ENCODE results near the gene SQSTM1.

The SQSTM1 gene

DNA sequence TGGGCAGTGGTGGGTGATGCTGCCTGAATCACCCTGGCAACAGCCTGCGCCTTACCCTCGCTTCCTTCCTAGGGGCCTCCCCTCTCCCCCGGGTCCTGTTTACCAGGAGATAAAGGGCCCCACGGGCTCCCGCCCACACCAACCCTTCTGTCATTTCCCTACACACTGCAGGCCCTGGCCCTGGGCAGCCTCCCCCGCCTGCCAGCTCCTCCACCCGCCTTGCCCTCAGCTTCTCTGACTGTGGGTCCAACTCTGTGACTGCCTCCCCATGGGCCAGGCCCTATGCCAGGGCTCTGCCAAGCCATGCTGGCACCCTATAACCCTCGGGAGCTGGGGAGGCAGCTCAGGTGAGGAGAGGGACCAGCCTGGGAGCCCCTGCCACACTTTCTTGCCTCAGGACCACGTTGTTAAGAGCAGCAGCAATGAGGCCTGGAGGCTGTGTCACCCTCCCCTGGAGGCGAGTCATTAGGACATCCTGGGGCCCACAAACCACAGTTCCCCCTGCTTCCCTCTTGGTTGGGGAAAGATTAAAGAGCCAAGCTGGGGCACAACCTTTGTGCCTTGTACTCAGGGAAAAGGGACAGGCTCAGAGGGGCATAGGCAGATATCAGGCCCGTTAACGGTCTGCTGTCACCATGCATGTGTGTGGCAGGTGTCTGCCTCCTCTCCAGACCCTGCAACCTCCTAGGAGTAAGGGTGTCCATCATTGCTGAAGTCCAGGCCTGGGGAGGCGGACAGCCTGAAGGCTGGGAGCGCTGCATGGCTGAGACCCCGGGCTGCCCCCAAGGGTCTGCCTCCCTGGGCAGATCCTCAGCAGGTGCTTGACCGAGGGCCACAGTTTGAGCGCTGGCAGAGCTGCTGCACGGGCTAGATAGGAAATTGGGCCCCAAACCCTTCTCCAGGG lies 16.8 kb upstream of the SQSTM1 start:
- in situ Hi-C loops (cut with MboI; ENCODE audit: low pct_unique_long_range_greater_than_20kb, low sequenced_read_pairs), result no loop called here
- peak; percentile 77 for DNase-seq

DNA sequence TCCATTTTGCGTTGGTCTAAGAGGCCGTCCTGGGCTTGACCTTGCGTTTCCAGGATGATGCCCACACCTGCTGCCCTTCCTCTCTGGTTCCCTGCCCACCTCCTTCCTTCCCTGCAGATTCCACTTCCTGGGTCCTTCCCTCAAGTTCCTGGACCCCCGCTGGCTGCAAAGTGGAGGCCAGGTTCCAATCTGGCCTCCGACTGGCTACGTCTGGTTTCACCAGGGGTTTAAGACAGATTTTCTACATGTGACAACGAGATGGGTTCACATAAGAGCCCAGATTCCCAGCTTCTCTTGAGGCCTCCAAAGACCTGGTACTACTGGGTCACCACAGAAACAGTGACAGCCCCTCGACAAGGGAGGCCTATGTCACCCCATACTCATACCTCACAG lies 16.2 kb upstream of the SQSTM1 start:
- DNase-seq, result no peak
- in situ Hi-C loops (cut with MboI; ENCODE audit: low pct_unique_long_range_greater_than_20kb, low sequenced_read_pairs), result no loop called here

- in situ Hi-C loops (cut with MboI; ENCODE audit: low pct_unique_long_range_greater_than_20kb, low sequenced_read_pairs), result no loop called here
- DNase-seq, result no peak
These were observed 15.6 kb upstream of the SQSTM1 start for GRCh38 chr5:179805070-179805528.

DNA sequence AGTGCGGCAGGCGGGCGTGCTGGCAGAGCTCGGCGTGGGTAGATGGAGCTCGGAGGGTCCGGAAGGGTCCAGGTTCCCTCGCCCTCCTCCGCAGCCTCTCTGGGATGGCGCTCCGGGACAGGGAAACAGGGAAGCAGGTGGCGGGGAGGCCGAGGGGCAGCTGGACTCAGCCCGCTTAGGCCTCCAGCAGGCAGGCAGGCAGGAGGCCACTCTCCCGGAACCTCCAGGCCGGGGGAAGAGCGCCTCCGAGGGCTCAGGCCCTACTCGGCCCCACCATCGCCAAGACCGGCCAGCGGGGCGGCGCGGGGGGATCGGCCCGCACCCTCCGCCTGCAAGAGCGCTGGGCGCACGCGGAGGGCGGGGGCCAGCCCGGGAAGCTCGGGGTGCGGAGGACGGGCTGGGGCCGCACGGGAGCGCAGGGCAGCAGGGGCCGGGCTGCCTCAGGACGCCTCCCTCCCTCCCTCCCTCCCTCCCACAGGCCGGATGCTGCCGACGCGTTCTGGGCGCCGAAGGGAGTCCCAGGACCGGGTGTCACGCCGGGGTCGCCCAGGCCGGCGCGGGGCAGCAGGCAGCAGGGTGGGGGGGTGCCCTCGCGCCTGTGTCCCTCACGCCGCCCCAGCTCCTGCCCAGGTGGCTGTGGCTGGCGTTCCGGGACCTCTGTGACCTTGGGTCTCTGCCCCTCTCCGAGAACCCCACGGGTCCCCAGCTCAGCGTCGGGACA lies 15.0 kb upstream of the SQSTM1 start:
- in situ Hi-C loops (cut with MboI; ENCODE audit: low pct_unique_long_range_greater_than_20kb, low sequenced_read_pairs), result no loop called here

GRCh38 chr5:179806250-179807048 lies 14.3 kb upstream of the SQSTM1 start, which contains the start of gene MGAT4B:
TSS of gene MGAT4B (minus strand) at chr5:179806866. CDS start at chr5:179806583, 283 bp downstream.
- in situ Hi-C loops (cut with MboI; ENCODE audit: low pct_unique_long_range_greater_than_20kb, low sequenced_read_pairs), result no loop called here
- DNase-seq, result peak; percentile 67

More for the DNA sequence above, 15.0 kb upstream of the SQSTM1 start:
- peak; percentile 40 for DNase-seq

DNA sequence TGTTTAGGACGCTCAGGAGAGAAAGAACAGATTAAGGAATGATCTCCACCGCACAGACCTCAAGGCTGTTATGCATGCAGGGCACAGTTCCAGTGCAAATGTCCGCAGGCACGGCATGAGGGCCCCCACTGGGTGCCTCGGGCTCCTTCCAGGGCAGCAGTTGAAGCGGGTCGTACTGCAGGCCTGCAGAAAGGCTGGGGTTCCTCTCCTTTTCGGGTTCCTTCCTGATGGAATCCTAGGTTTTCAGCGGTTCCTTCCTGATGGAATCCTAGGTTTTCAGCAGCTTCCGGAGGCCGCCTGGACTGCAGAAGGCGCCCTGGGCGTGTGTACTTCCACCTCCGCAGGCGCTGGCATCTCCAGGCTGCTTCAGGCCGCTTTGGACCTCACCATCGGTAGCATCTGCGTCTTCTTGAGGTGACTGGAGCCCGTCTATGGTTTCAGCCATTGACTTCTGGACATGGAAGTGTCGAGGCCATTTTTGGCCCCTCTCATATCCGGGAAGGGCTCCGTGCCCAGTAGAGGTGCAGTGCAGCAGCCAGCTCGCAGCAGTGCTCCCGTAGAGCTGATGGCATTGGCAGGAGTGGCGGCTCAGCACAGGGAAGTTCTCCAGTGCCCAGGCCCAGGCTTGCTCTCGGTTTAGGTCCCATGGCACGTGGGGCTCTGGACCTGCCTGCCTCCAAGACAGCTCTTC lies 8.4 kb upstream of the SQSTM1 start:
- in situ Hi-C loops (cut with MboI; ENCODE audit: low pct_unique_long_range_greater_than_20kb, low sequenced_read_pairs), result no loop called here
- no peak for DNase-seq

DNA sequence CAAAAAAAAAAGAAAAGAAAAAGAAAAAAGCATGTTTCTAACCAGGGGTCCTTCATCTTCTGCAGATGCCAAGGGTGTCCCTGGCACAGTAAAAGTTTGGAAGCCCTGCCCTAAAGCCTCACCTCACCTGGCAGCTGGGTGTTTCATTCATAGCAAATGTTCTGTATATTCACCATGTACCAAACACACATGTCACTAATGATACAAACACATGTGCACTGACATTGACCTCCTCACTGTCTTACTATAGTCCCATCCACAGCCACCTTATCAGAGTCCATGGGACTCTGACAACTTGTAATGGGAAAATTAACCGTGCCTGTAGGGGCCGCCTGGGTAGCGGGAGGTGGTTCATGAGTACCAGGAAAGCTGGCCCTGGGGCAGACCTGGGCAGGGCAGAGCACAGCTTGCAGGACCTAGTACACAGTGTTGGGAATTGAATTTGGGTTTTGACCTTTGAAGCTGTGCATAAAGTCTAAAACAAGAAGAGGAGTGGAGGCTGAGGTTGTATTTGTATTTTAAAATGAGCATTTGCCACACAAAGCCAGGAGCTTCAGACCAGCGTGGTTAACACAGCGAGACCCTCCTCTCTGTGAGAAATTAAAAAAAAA lies 7.6 kb upstream of the SQSTM1 start:
- in situ Hi-C loops (cut with MboI; ENCODE audit: low pct_unique_long_range_greater_than_20kb, low sequenced_read_pairs), result no loop called here
- no peak for DNase-seq

- in situ Hi-C loops (cut with MboI; ENCODE audit: low pct_unique_long_range_greater_than_20kb, low sequenced_read_pairs), result no loop called here
- no peak for DNase-seq
These were observed 6.6 kb upstream of the SQSTM1 start for GRCh38 chr5:179814090-179814489.

DNA sequence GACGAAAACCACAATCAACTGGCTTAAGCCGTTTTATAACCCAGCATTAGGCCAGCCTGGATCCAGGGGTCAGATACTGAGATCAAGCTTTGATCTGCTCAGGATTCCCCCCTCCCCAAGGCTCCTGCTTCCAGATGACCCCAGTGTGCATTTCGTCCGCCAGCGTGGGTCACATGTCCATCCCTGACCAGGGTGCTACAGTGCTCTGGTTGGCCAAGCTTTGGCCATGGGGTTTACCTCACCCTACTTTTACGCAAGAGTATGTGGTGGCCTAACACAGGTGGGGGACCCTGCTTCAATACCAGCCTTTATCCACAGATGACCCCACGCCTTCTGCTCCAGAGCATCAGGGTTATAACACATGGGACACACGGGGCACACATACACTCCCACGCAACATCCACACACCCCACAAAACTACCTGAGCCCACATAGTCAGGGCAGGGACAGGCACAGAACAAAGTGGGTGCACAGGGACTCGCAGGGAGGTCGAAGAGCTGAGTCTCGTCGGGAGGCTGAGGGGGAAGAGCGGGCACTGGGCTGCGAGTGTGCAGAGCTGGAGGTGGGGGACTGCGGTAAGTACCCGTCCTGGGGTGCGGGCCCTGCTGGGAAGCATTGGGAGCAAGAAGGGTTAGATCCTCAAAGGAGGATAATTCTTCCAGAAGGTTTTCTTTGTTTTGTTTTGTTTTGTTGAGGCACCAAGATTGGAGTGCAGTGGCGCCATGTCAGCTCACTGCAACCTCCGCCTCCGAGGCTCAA lies 5.0 kb upstream of the SQSTM1 start:
- DNase-seq, result no peak
- in situ Hi-C loops (cut with MboI; ENCODE audit: low pct_unique_long_range_greater_than_20kb, low sequenced_read_pairs), result no loop called here

- in situ Hi-C loops (cut with MboI; ENCODE audit: low pct_unique_long_range_greater_than_20kb, low sequenced_read_pairs), result no loop called here
- DNase-seq, result no peak
These were observed 4.3 kb upstream of the SQSTM1 start for GRCh38 chr5:179816401-179816795.

DNA sequence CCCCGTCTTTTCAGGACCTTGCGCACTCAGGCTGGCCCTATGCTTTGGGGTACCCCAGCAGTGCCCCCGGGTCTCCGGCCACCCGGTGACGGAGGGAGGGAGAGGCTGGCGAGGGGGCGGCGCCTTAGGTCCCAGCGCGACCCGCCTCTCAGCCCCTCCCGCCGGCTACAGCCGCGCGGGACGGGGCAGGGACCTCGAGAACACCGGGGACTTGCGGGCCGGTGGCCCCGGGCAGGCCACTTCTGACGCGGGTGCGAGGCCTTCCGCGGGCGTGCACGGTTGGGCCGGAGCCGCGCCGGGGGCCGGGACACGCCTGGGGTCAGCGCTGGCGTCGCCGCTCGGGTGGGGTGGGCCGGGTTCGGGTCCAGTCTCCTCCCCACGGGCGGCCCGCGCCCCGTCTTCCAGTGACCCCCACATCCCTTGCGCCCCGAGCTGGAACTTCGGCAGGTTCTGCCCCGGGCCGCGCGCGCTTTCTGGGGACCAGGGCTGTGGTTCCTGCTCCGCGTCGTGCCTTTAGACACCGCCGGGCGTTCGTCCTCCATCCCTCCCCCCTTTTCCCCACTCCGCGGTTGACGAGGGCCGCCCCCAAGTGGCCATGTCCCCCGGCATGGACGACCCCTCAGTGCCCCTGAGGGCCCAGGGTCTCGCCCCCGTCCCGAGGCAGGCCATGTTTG lies 3.8 kb upstream of the SQSTM1 start:
- DNase-seq, result no peak

DNA sequence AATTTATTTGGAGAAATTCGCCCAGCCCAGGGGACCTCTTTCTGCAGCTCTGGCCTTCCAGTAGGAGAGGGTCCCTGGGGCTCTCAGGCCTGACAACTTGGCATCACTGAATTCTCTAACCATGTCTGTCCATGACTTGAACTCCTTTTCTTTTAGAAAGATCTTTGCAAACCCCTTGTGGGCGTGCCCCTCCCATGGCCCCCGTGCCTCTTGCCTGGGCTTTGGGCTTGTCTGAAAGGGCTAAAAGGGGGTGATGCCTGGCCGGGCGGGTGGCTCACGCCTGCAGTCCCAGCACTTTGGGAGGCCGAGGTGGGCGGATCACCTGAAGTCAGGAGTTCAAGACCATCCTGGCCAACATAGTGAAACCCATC lies 3.2 kb upstream of the SQSTM1 start:
- in situ Hi-C loops (cut with MboI; ENCODE audit: low pct_unique_long_range_greater_than_20kb, low sequenced_read_pairs), result no loop called here
- DNase-seq, result no peak

More for the DNA sequence above, 3.8 kb upstream of the SQSTM1 start:
- in situ Hi-C loops (cut with MboI; ENCODE audit: low pct_unique_long_range_greater_than_20kb, low sequenced_read_pairs), result no loop called here

GRCh38 chr5:179817890-179818745 lies 2.6 kb upstream of the SQSTM1 start:
- DNase-seq, result no peak
- in situ Hi-C loops (cut with MboI; ENCODE audit: low pct_unique_long_range_greater_than_20kb, low sequenced_read_pairs), result no loop called here

DNA sequence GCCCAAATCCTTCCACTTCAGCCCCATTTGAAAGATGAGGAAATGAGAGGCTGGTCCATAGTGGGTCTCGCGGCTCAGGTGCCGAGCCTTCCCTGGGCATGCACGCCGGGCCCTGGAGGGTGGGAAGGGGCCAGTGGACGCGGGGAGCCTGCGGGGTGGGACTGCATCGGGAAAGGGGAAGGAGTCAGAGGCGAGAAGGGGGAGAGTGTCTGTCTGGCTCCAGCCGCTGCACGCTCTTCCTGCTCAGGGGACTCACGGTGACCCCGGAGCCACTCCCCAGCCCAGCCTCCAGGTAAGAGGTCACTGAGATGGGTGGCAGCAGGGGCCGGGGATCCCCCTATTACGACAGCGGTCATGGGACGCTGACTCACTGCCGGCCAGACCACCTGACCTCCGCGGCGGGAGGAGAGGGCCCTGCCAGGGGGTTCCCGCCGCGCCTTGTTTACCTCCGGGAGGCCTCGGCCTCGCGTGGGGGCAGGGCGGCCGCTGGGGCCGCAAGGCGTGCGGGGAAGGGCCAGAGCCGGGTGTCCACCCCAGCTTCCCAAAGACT lies 1.9 kb upstream of the SQSTM1 start:
- DNase-seq, result peak; percentile 85
- in situ Hi-C loops (cut with MboI; ENCODE audit: low pct_unique_long_range_greater_than_20kb, low sequenced_read_pairs), result no loop called here

DNA sequence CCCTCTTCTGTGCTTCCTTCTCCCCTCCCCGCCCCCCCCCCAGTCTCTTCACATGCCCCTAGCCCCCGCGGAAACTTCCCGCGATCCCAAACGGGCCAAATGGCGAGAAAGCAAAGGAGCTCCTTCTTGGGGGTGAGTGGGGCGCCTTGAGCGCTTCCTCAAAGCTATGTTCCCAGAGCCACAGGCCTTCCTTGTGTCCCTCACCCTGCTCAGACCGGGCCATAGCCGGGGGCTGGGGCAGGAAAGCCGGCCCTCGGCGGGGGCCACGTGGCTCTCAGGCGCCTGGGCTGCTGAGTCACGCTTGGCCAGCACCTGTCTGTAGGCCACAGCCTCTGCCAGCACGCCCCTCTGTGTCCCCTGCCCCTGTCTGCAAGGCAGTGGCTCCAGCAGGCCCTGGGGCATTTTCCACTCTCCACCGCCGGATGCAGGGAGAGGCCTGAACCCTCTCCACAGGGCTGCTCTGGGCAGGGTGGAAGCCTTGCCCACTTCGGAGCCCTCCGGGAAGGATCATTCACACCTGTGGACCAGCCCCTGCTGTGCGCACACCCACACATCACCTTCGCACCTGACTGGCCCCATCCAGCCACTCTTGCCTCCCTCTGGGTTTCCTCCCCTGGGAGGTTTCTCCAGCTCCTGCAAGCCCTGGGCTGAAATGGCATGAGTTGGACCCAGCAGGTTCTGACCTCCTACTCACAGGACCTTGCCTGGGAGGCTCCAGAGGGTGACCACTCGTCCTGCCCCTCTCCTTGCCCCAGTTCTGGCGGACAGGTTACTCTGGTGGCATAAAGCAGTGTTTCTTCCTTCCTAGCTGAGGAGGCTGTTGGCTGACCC lies 1.2 kb upstream of the SQSTM1 start:
- DNase-seq, result peak; percentile 47
- in situ Hi-C loops (cut with MboI; ENCODE audit: low pct_unique_long_range_greater_than_20kb, low sequenced_read_pairs), result no loop called here

DNA sequence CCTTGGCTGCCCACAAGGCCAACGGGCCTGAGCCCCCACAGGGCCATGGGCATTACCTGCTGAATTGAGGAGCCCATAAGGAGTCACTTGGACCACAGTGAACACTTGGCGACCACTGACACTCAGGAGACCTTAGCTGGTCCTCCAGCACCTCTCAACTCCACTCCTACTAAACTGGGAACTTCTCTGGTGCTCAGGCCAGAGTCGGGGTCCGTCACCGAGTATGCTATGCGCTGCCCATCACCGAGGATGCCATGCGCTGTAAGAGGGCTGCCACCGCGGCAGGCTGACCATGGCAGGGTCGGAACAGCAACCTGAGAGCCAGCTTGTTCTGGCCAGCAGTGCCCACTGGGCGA lies 600 bp upstream of the SQSTM1 start:
- in situ Hi-C loops (cut with MboI; ENCODE audit: low pct_unique_long_range_greater_than_20kb, low sequenced_read_pairs), result no loop called here
- DNase-seq, result no peak
